HG03469 (cell line): ENCODE measurements around the gene TAAR1.
A peak's percentile ranks its signal among the peaks of the same experiment; 100 is the strongest.
"Not testable (repeated sequence)": the region's sequence is repeated elsewhere in the genome, so short reads cannot be mapped to it uniquely, and the experiment has no call there.

ENCODE experiments used
- ATAC-seq: cut with Tn5 transposase; IDR thresholded peaks from one replicate; pipeline ENCODE4 v1.9.1; 2021; ENCODE audit warnings: mild to moderate bottlenecking, moderate library complexity, moderate number of reproducible peaks; ENCODE audit not compliant: unreplicated experiment

The TAAR1 gene

GRCh38 chr6:132600900-132601299 lies 58.1 kb downstream of the TAAR1 start:
- ATAC-seq: not testable (repeated sequence)

- peak; percentile 67 for ATAC-seq
Measured at GRCh38 chr6:132598473-132598872, 60.5 kb downstream of the TAAR1 start.

GRCh38 chr6:132596201-132596600 lies 62.8 kb downstream of the TAAR1 start:
- no peak for ATAC-seq
